Activated T-cell treated with anti-CD3 and anti-CD28 coated beads, Interleukin-2, amount 50 U/mL, for 1 hour (primary cell): ENCODE results near the gene SLC17A3.

Source experiments
- DNase-seq: peaks from one replicate; pipeline ENCODE4 v3.0.0-alpha.2; 2020

SLC17A3 gene, protein sequence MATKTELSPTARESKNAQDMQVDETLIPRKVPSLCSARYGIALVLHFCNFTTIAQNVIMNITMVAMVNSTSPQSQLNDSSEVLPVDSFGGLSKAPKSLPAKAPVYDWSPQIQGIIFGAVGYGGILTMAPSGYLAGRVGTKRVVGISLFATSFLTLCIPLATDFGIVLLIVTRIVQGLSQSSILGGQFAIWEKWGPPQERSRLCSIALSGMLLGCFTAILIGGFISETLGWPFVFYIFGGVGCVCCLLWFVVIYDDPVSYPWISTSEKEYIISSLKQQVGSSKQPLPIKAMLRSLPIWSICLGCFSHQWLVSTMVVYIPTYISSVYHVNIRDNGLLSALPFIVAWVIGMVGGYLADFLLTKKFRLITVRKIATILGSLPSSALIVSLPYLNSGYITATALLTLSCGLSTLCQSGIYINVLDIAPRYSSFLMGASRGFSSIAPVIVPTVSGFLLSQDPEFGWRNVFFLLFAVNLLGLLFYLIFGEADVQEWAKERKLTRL

DNA sequence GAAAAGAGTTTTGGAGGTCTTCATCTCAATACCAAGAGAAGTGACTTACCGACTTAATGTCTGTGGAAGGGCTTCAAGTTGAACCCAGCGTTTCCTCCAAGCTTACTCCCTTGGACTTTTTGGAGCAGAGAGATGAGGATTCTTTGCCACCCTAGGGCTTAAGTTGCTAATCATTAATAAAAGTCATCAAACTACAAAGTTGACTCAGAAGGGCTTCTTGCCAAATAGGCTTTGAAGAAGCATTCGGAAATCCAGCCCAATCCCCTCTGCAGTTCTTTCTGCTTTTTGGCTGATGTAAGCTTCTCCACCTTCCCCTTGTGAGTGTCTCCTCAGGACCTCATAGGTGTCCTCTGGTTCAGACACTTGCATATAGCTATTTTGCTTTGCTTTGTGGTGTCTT is at the start of gene SLC17A3:
Gene SLC17A3 (minus strand): TSS at position 126 of the 400 bp plus-strand sequence. CDS start 5,856 bp downstream, outside the sequence.
- no peak for DNase-seq

DNA sequence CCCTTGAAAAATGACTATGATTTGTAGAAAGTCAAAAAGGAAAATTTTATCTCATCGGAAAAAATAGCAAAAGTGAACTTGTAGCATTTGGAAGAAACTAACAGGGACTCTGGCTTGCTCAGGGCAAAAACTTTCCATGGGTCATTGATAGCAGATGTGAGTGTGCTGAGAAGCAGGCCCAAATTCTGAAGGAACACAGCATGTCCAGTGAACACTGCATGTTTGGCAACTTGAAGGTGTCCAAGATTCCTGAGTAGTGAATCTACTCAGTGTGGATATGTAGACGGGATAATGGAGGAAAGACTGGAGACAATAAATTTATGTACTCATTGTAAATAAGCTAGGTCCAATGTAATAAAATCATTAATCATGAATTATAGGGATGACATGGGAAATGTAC is 48.3 kb upstream of the SLC17A3 start:
- DNase-seq = no peak

DNA sequence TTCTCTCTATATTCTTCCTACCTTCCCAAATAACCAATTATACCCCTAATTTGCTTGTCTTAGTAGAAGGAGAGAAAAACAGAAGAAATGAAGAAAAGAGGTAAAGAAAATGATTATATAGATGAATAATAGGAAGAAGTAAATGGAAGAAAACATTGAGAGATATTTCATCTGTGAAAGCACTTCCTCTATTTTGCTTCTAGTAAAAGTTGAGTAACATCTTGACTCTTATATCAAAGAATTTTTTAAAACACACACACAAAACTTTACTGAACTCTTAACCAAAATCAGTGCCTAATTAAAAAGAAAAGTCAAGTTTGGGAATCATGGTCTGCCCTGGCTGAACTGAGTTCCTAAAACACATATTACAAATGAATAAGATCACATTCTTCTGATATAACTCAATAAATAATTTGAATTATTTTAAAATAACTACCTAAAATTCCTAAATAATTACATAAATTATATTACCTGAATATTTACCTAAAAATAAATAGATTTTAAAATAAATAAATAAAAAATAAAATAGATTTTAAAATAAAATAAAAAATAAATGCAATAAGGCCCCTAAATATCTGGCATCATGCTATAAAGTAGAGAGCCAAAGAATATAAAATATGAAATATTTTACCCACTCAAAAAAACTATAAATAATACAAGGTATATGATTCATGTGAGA is 47.6 kb upstream of the SLC17A3 start:
- DNase-seq = no peak

DNA sequence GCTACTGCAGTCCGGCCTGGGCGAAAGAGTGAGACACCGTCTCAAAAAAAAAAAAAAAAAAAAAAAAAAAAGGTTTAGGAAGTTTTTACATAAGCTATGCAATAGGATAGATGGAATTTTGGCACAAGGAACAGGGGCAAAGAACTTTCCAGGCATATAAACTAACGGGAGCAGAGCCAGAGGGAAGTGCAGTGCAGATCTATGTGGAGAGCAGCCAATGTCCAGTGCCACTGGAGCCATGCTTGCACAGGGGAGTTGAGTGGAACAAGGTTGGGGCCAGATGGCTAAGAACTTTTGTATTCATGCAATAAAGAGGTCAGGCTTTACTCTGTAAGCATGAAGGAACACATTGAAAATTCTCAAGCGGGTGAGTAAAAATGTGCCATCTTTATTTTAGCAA is 45.6 kb upstream of the SLC17A3 start:
- DNase-seq = no peak

DNA sequence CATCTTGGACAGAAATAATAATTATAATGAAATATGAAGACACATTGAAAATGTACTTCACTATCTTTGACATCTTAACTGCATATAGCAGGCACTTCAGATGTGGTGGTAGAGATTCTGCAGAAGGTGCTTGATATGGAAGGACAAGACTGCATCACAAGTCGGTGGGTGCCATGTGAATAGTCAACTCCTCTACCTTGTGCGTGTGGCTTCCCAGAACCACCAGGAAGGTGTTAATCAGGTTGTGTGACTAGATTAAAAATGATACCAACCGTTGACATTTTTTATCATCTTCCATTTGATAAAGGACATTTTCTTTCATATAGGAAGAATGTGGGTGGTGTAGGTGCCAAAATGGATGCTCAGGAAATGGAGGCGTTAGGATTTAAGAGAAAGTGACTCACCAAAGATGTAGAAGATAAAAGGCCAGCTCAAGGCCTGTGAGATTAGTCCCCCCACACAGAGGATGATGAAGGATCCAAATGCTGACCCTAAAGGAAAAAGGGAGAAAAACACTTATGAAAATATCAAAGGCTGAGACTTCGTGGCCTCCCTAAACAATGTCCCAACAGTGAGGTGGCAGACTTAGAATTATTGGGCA is 44.1 kb upstream of the SLC17A3 start:
- DNase-seq = no peak

DNA sequence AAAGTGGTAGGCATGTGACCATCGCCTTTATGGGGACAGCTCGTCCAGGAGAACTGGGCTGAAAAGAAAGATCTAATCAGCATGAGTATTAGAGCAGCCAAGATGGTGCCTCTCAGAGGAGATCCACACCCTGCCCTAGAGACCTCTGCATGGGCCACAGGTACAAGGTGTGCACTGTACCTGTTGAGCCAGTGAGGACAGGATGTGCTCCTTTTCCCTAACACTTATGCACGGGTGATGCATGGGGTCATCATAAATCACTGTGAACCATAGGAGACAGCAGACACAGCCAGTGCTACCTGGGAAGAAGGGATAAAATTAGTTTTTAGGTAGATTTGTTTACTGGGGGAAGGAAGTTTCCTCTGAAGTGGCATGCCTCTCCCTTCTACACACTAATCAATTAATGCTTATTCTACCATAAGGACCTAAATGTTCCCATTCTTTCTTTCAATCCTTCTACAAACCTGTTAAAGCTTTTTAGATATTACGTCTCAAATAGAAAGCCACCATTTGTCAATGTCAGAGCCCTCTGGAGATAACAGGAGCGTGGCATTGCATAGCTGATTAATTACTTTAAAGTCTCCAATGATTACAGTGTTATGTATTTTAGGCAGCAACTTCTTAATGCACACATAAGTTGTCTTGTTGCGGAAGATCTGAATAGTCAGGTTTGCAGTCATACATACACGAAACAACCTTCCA is 42.9 kb upstream of the SLC17A3 start:
- no peak for DNase-seq

DNA sequence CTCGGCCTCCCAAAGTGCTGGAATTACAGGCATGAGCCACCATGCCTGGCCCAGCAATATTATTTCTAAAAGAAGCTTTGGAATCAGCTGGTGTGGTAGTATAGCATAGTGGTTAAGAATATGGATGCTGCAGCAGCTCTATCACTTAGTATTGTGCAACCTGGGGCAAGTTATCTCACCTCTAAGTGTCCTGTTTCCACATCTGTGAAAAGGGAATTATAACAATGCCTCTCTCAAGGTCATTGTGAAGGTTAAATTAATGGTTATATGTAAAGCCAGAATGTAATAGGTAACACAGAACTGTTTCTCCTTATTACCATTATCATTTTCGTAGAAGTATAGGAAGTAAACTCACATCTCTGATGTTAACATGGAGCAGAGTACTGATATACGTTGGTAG is 42.3 kb upstream of the SLC17A3 start:
- no peak for DNase-seq

DNA sequence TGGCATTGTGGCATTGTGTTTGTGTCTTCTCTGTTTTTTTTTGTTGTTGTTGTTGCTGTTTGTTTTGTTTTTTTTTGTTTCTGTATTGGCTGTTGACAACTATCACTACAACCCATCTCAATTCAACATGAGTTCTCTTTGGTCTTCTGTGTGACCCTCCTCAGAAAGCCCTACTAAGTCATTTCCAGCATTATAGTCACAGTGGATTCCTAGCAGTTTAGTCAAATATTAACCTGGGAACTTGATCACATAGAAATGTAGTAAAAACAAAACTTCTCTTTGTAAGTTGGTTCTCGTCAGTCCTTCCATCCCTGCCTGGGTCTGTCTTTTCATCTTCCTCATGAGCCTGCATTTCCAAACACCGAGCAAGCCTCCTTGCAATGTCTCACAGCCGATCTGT is 39.7 kb upstream of the SLC17A3 start:
- no peak for DNase-seq

DNA sequence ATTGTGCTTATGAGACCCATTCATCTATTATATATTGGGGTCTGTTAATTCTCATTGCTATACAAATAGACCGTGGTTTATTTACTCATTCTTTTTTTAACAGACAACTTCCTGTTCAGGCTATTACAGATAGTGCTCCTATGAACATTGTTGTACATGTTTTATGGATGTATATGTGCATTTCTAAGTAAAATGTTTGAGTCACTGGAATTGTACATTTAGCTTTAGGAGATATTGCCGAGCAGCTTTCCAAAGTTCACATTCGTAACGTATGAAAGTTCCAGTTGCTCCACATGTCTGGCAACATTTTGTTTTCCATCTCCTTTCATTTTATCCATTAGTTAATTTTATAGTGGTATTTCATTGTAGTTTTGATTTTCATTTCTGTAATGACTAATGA is 37.3 kb upstream of the SLC17A3 start:
- DNase-seq = no peak

DNA sequence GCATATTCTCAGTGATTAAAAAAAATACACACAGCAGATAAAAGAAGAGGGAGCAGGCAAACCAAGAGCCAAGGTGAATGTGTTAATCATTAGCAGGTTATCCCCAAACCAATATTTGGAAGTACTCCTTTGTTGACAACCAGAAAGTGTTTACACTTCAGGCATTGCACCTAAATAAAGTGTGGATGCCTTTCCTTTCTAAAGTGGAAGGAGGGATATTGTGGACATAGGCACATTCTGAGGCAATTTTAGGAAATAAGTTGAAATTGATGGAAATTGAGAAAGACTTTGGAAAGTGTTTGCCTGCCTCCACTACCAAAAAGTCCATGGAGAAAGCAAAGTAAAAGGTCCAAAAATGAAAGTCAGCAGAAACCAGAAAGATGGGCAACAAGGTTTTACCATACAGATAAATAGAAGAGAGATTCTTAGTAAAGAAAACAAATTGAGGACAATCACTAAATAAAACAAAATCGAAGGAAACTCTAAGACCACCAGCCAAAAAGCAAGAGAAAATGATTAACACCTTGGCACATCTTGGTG is 33.5 kb upstream of the SLC17A3 start:
- DNase-seq = no peak

DNA sequence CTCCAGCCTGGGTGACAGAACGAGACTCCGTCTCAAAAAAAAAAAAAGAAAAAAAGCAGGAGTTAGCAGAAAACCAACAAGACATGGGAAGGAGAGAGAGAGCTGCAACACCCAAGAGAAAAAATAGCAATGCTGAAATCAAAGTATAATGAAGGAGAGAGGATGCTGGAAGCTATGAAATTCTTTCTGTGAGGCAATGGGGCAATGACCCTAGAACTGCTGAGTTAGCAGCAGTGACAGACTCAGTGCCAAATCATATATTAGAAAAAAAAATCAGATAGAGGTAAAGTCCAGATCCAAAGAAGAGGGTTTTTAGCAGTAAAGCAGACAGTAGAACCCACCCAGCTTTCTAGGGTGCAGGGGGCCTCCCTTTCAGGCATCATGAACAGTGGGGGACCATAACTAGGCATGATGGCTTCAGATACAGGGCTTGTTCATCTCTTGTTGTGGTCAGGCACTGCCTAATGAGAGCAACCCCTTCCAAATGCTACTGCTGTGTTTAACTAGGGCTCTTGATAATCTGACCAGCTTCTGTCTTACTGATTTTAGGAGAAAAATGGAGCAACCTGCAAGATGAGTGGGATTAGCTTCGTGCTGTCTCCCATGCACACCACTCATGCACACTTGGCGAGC is 29.5 kb upstream of the SLC17A3 start:
- no peak for DNase-seq

DNA sequence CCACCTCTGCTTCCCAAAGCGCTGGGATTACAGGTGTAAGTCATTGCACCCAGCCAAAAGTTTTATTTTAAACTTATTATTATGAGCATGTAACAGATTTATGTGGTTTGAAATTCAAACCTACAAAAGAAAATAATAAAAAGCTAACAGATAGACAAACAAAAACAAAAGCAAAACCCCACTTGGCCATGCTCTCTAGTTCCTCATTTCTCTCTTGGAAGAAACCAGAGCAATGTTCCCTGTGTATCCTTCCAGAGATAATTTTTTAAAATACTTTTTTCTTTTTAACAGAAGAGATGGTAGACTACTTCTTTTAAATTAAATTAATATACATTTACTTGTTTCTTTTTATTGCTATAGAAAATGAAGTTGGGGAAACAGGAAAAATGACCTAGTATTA is 28.0 kb upstream of the SLC17A3 start:
- DNase-seq = no peak

DNA sequence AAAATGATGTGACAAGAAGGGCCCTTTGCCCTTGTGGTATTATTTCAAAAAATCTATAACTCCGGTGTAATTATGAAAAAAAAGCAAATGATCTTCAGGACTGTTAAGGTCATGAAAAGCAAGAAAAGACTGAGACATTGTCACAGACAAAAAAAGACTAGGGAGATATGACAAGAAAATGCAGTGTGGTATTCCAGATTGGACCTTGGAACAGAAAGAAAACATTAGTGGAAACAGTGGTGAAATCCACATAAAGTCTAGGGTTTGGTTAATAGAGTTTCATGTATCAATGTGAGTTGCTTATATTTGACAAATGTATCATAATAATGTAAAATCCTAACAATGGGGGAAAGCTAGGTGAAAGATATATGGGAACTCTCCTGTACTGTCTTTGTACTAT is 26.8 kb upstream of the SLC17A3 start:
- DNase-seq = no peak

DNA sequence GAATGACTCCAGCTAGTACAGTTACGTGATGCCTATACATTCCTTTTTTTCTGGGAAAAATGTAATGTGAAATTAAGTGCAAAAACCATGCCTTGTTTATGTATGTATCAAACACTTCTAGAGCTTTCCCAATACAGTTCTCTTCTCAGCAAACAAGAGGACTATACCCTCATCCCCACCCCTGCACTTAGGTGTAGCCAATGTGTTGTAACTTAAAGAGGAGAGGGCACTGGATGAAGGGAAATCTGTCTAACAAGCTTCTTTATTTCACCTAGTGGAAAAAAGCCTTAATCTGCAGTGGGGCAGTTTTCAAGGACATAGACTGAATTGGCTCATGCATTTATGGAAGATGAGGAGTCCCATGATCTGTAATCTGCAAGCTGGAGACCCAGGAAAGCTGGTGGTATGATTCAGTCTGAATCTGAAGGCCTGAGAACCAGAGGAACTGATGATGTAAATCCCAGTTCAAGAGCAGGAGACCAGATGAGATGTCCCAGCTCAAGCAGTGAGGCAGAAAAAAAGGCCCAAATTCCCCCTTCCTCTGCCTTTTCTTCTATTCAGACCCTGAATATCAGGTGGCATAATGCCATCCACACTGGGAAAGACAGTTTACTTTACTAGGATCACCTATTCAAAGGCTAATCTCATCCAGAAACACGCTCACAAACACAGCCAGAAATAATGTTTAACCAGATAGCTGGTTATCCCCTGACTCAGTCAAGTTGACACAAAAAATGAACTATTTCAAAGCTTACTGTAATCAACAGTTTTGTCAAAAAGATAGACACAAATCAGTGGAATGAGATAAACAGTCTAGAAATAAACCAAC is 25.8 kb upstream of the SLC17A3 start:
- no peak for DNase-seq

DNA sequence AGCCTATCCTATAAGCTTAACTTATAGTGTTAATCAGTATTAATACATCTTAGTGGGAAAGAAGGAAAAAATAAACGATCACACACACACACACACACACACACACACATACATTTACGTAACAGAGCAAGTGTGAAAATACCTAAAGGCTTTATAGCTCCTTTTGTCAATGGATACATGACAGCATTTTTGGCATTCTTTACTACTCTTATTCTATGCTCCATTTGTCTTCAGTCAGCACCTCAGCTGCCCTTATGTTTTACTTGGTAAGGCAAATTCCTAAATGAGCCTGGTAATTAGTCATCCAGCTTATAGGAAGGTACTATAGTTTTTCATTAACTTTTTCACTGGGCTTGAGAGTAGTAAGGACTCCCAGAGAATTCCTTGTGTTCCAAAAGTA is 25.1 kb upstream of the SLC17A3 start:
- DNase-seq = no peak

DNA sequence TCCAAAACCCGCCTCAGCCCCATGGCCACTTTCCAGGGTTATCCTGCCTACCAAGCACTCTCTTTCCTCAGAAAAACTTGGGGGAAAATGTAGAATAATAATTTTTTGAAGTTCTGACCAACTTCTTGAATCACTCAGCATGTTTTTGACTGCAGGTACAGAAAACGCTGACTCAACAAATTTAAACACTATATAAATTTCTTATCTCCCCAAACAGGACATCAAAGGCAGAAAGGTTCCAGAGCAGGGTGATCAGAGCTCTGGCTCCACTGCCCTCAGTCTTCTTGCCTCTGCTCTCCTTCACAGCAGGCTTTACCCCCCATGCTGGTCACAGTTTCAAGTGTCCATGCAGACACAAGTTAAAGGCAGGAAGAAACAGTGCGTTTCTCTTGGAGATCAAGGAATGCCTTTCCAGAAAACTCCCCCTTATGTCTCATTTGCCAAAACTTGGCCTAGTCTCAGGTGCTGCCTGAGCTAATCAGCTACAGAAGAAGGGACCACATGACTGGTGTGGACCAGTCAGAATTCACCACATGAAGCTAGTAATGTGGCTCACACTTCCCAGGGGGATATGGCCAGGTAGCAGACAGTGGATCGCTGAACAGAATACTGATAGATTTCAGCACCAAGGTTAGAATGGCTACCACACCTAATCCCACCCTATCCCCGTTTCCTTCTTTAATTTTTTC is 24.4 kb upstream of the SLC17A3 start:
- no peak for DNase-seq

DNA sequence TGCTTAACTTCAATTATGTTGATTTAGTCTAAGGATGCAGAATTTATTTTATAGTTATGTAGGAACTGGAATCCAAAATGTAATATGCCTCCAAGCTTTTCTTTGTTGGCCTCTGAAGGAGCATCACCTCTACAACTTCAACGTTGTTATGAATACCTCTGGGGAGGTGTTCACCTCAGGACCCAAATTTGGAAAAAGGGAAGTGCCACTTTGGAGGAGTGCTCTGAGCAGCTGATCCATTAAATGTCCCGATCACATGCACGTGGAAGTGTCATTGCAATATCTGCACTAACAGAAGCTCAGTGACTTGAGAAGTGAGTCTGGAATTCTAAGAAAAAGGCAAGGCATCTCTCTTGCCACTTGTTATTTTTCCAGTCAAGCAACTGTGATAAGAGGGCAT is 22.2 kb upstream of the SLC17A3 start:
- no peak for DNase-seq

DNA sequence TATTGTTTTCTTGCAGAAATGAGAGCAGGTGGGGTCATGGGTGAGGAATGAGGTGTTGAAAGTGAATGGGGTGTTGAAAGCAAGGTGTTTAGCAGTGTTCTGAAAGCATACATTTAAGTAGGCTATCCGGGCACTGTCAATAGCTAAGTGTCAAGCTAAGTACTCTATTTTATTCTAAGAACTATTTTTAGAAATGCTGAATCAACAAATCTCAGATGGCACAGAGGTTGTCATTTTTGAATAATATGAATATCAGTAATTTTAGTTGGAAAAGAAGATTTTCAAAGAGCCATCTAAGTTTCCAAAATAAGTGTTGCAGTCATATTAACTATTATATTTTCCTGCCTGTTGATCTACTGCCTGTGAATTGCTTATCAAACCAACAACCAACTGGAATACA is 21.7 kb upstream of the SLC17A3 start:
- no peak for DNase-seq

DNA sequence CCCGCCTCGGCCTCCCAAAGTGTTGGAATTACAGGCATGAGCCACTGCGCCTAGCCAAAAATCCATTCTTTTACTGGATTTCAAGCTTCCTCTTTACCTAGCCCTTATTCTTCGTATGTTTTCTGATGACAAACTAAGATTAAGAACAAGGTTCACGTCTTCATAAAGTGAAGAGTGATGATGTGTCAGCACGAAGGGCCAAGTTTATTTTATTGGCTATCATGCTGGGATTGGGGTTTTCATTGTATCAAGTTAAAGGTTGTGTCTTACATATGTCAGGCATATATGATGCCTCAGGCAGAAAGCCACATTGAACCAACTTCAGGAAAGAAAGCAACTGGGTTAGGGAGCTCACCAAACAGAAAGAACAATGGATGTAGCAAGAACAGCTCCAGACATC is 19.7 kb upstream of the SLC17A3 start:
- DNase-seq = no peak

DNA sequence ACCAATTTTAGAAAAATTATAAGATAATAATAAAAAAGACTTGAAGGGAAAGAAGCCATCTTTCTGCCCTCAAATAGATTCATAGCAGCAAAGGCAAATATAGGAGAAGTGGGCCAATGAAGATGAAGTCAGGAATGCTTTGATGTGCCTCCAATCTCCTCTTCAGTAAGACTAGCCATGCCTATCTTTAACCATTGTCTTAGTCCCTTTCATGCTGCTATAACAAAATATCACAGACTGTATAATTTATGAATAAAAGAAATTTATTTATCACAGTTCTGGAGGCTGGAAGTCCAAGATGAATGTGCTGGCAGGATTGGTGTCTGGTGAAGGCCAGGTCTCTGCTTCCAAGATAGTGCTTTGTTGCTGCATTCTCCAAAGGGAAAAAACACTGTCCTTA is 18.8 kb upstream of the SLC17A3 start:
- no peak for DNase-seq
